H9 (cell line): Measurements from ENCODE around the gene MRPL48. TPM values are rescaled to one million over a fixed set of nuclear protein-coding genes. Genes with fewer than 3 reads are reported as not detected.

Experiments
- DNase-seq: peaks from one replicate; pipeline ENCODE4 v3.0.0-alpha.2; 2017
- H2AFZ ChIP-seq: one replicate; pipeline ENCODE4 v1.6.1; 2013; ENCODE audit warnings: mild to moderate bottlenecking, low read length, control low read depth, moderate library complexity
- H2AK5ac ChIP-seq: 2 replicates; pipeline ENCODE4 v1.6.1; 2013; ENCODE audit warnings: low read length, control low read depth, mixed read lengths; ENCODE audit not compliant: insufficient read length
- H2BK120ac ChIP-seq: one replicate; pipeline ENCODE4 v1.6.1; 2013; ENCODE audit warnings: low read depth, mild to moderate bottlenecking, low read length, control low read depth, inconsistent platforms; ENCODE audit not compliant: poor library complexity, severe bottlenecking
- H2BK12ac ChIP-seq: 2 replicates; pipeline ENCODE4 v1.6.1; 2013; ENCODE audit warnings: low read length, control low read depth, mixed read lengths, low read depth; ENCODE audit not compliant: insufficient read length
- H2BK15ac ChIP-seq: 2 replicates; pipeline ENCODE4 v1.6.1; 2013; ENCODE audit warnings: low read depth, low read length, control low read depth
- H2BK20ac ChIP-seq: one replicate; pipeline ENCODE4 v1.6.1; 2013; ENCODE audit warnings: low read depth, mild to moderate bottlenecking, low read length, control low read depth, inconsistent platforms; ENCODE audit not compliant: poor library complexity, severe bottlenecking
- H2BK5ac ChIP-seq: 2 replicates; pipeline ENCODE4 v1.6.1; 2013; ENCODE audit warnings: low read length, control low read depth, mixed read lengths; ENCODE audit not compliant: insufficient read length
- H3K14ac ChIP-seq: 2 replicates; pipeline ENCODE4 v1.6.1; 2013; ENCODE audit warnings: low read length, control low read depth; ENCODE audit not compliant: insufficient read depth
- H3K18ac ChIP-seq: 2 replicates; pipeline ENCODE4 v1.6.1; 2013; ENCODE audit warnings: low read depth, mild to moderate bottlenecking, mixed read lengths, low read length, control low read depth; ENCODE audit not compliant: insufficient read length
- H3K23ac ChIP-seq: 2 replicates; pipeline ENCODE4 v1.6.1; 2013; ENCODE audit warnings: low read length, control low read depth, mixed read lengths, low read depth; ENCODE audit not compliant: insufficient read length
- H3K23me2 ChIP-seq: 2 replicates; pipeline ENCODE4 v1.6.1; 2013; ENCODE audit warnings: low read depth, mild to moderate bottlenecking, mixed read lengths, low read length, control low read depth; ENCODE audit not compliant: insufficient read length, poor library complexity, severe bottlenecking
- H3K27ac ChIP-seq: 2 replicates; pipeline ENCODE4 v1.5.1; 2013; ENCODE audit warnings: low read length, control low read depth, mixed read lengths, low read depth; ENCODE audit not compliant: insufficient read length
- H3K27me3 ChIP-seq: 2 replicates; pipeline ENCODE4 v1.6.1; 2013; ENCODE audit warnings: low read length, control low read depth, inconsistent platforms; ENCODE audit not compliant: insufficient read depth
- H3K4ac ChIP-seq: 2 replicates; pipeline ENCODE4 v1.6.1; 2013; ENCODE audit warnings: low read depth, mild to moderate bottlenecking, control low read depth, inconsistent platforms, low read length, moderate library complexity
- H3K4me1 ChIP-seq: 2 replicates; pipeline ENCODE4 v1.6.1; 2013; ENCODE audit warnings: low read length, control low read depth, inconsistent platforms; ENCODE audit not compliant: insufficient read depth
- H3K4me2 ChIP-seq: 2 replicates; pipeline ENCODE4 v1.6.1; 2013; ENCODE audit warnings: low read length, control low read depth, mixed read lengths; ENCODE audit not compliant: insufficient read length, insufficient read depth
- H3K56ac ChIP-seq: 2 replicates; pipeline ENCODE4 v1.6.1; 2013; ENCODE audit warnings: low read depth, mild to moderate bottlenecking, mixed read lengths, low read length, control low read depth; ENCODE audit not compliant: insufficient read length
- H3K79me1 ChIP-seq: 2 replicates; pipeline ENCODE4 v1.6.1; 2013; ENCODE audit warnings: low read depth, mild to moderate bottlenecking, moderate library complexity, low read length, control low read depth, inconsistent platforms; ENCODE audit not compliant: insufficient read depth, poor library complexity, severe bottlenecking
- H3K79me2 ChIP-seq: 2 replicates; pipeline ENCODE4 v1.6.1; 2013; ENCODE audit warnings: low read length, control low read depth, inconsistent platforms; ENCODE audit not compliant: insufficient read depth
- H3K9ac ChIP-seq: 2 replicates; pipeline ENCODE4 v1.6.1; 2013; ENCODE audit warnings: low read length, control low read depth, mixed read lengths; ENCODE audit not compliant: insufficient read length; ENCODE audit errors: extremely low read depth
- H3K9me3 ChIP-seq: one replicate; pipeline ENCODE4 v1.6.1; 2013; ENCODE audit warnings: low read depth, low read length, inconsistent platforms; ENCODE audit not compliant: control insufficient read depth
- H3T11ph ChIP-seq: one replicate; pipeline ENCODE4 v1.6.1; 2013; ENCODE audit warnings: mild to moderate bottlenecking, low read length, control low read depth, inconsistent platforms
- H4K20me1 ChIP-seq: one replicate; pipeline ENCODE4 v1.6.1; 2013; ENCODE audit not compliant: control insufficient read depth, insufficient read length, insufficient read depth
- H4K5ac ChIP-seq: 2 replicates; pipeline ENCODE4 v1.6.1; 2013; ENCODE audit warnings: low read depth, mild to moderate bottlenecking, mixed read lengths, low read length, control low read depth; ENCODE audit not compliant: insufficient read length
- H4K8ac ChIP-seq: replicated peaks from 2 replicates; pipeline ENCODE4 v1.6.1; 2013; ENCODE audit warnings: low read length, control low read depth, mixed read lengths, low read depth; ENCODE audit not compliant: insufficient read length
- H4K91ac ChIP-seq: 2 replicates; pipeline ENCODE4 v1.6.1; 2013; ENCODE audit warnings: low read depth, mild to moderate bottlenecking, moderate library complexity, mixed read lengths, low read length, control low read depth; ENCODE audit not compliant: insufficient read length
- H3K27ac Mint-ChIP-seq, 3 experiments: 2 replicates in 2 of 3; 3 replicates in 1 of 3; pipeline ENCODE4 v1.8.0; 2020 to 2021; ENCODE audit warnings: mixed read lengths in 3 of 3, mild to moderate bottlenecking in 1 of 3, moderate library complexity in 1 of 3
- H3K27me3 Mint-ChIP-seq: 2 replicates; pipeline ENCODE4 v1.8.0; 2021; ENCODE audit warnings: low read depth, mild to moderate bottlenecking, moderate library complexity, mixed read lengths
- H3K36me3 Mint-ChIP-seq, 3 experiments: 2 replicates in 2 of 3; 3 replicates in 1 of 3; pipeline ENCODE4 v1.8.0; 2020 to 2021; ENCODE audit warnings: low read depth in 3 of 3, mixed read lengths in 3 of 3; ENCODE audit not compliant: insufficient read depth in 1 of 3
- H3K4me1 Mint-ChIP-seq, 2 experiments: 2 replicates each; pipeline ENCODE4 v1.8.0; 2020; ENCODE audit warnings: mixed read lengths in 2 of 2
- H3K4me3 Mint-ChIP-seq, 2 experiments: 2 replicates in 1 of 2; 3 replicates in 1 of 2; pipeline ENCODE4 v1.8.0; 2020 to 2021; ENCODE audit warnings: mild to moderate bottlenecking in 2 of 2, mixed read lengths in 2 of 2, moderate library complexity in 1 of 2
- H3K9me3 Mint-ChIP-seq, 2 experiments: 2 replicates in 1 of 2; 3 replicates in 1 of 2; pipeline ENCODE4 v1.8.0; 2020; ENCODE audit warnings: mild to moderate bottlenecking in 2 of 2, mixed read lengths in 2 of 2, moderate library complexity in 1 of 2
- WGBS: extraction: QIAGEN DNeasy Blood & Tissue Kit; methylation state at CpG from one replicate; pipeline ENCODE4 v1.1.7; 2013; ENCODE audit warnings: missing lambda C conversion rate, low lambda C conversion rate, mixed read lengths; ENCODE audit not compliant: insufficient read length; ENCODE audit errors: extremely low coverage; 5-methylcytosine and 5-hydroxymethylcytosine counted together
- total RNA-seq: library from RNA; stranded (reverse); gene quantifications from 2 replicates; pipeline ENCODE4 v1.2.1, GENCODE V29; 2021
- TF ChIP-seq, protein P1 (sequence below): fragments of 200-600 bp; sonication (generic); conservative IDR thresholded peaks from 3 replicates; pipeline ENCODE4 v1.8.0; 2021; ENCODE audit warnings: antibody characterized with exemption, mild to moderate bottlenecking

MRPL48 gene
- total RNA-seq, 1 experiment from 2014 or later, result 36.4 TPM

DNA sequence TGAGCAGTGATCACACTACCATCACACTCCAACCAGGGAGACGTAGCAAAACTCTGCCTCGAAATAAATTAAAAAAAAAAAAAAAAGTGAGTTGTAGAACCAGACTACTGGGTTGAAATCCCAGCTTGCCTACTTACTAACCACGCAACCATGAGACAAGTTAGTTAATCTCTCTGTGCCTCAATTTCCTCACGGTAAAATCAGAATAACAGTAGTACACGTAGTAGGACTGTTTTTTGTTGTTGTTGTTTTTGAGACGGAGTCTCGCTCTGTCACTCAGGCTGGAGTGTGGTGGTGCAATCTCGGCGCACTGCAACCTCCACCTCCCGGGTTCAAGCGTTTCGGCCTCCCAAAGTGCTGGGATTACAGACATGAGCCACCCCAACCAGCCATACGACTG, 41.0 kb upstream of the MRPL48 start:
- no peak overlapping the region for H2AK5ac ChIP-seq
- H3K23me2 ChIP-seq, result no peaks in the 10 kb centered on the region

More for the DNA sequence above, 41.0 kb upstream of the MRPL48 start:
- no peak overlapping the region for H2BK12ac ChIP-seq
- H3K27ac ChIP-seq, result no peak overlapping the region
- no peak overlapping the region for H2BK5ac ChIP-seq
- WGBS, result no CpG with 5 or more reads among the region's 13 CpGs
- no peak overlapping the region for H4K91ac ChIP-seq
- no peaks in the 10 kb centered on the region for H3K27me3 Mint-ChIP-seq
- H2BK20ac ChIP-seq, result no peak overlapping the region
- peaks cover 16% of the 10 kb centered on the region; the same call in 1 of the 2 replicates for H3K79me2 ChIP-seq
- no peak overlapping the region for H3K4ac ChIP-seq
- no peaks in the 10 kb centered on the region for H4K20me1 ChIP-seq
- H3K9me3 Mint-ChIP-seq, result no peaks in the 10 kb centered on the region
- no peak overlapping the region for H4K8ac ChIP-seq
- no peak overlapping the region for H3K9ac ChIP-seq
- H2BK15ac ChIP-seq, result no peak overlapping the region
- DNase-seq, result no peak
- H2BK120ac ChIP-seq, result no peak overlapping the region
- H3K18ac ChIP-seq, result no peak overlapping the region
- no peak overlapping the region for H3K14ac ChIP-seq
- no peak overlapping the region for H3K56ac ChIP-seq
- H3K9me3 ChIP-seq, result no peaks in the 10 kb centered on the region
- peaks cover 13% of the 10 kb centered on the region for H3K79me1 ChIP-seq
- H3K27ac Mint-ChIP-seq, result peak overlapping the region in 1 of 3 experiments; percentile 55; a peak in 1 of 7 replicates
- H3K23ac ChIP-seq, result no peak overlapping the region
- H3K4me1 ChIP-seq, result no peaks in the 10 kb centered on the region
- H3K36me3 Mint-ChIP-seq, result peaks cover 3 to 10% (median 3%) of the 10 kb centered on the region in 3 experiments; a peak in 4 of 7 replicates
- no peak overlapping the region for H3T11ph ChIP-seq
- no peak overlapping the region for H3K4me3 Mint-ChIP-seq
- no peak overlapping the region for H2AFZ ChIP-seq
- no peak overlapping the region for H3K4me2 ChIP-seq
- H3K4me1 Mint-ChIP-seq, result peaks cover 0 to under 1% of the 10 kb centered on the region in 2 experiments; a peak in 1 of 4 replicates
- no peaks in the 10 kb centered on the region for H3K27me3 ChIP-seq
- no peak overlapping the region for H4K5ac ChIP-seq
- TF ChIP-seq, protein P1, sequence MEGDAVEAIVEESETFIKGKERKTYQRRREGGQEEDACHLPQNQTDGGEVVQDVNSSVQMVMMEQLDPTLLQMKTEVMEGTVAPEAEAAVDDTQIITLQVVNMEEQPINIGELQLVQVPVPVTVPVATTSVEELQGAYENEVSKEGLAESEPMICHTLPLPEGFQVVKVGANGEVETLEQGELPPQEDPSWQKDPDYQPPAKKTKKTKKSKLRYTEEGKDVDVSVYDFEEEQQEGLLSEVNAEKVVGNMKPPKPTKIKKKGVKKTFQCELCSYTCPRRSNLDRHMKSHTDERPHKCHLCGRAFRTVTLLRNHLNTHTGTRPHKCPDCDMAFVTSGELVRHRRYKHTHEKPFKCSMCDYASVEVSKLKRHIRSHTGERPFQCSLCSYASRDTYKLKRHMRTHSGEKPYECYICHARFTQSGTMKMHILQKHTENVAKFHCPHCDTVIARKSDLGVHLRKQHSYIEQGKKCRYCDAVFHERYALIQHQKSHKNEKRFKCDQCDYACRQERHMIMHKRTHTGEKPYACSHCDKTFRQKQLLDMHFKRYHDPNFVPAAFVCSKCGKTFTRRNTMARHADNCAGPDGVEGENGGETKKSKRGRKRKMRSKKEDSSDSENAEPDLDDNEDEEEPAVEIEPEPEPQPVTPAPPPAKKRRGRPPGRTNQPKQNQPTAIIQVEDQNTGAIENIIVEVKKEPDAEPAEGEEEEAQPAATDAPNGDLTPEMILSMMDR, result no peak
